KMS-11 (cell line): Measurements from ENCODE around the gene SRRM5.
A peak's percentile ranks its signal among the peaks of the same experiment; 100 is the strongest.

ENCODE experiments used
- H2AFZ ChIP-seq: fragments of 200-600 bp; sonication (generic); 2 replicates; pipeline ENCODE4 v1.6.1; 2016; ENCODE audit warnings: antibody characterized with exemption, mixed run types, low read depth
- H3K27ac ChIP-seq: fragments of 200-600 bp; sonication (generic); 2 replicates; pipeline ENCODE4 v1.6.1; 2016; ENCODE audit warnings: mild to moderate bottlenecking, mixed run types
- H3K27me3 ChIP-seq: fragments of 200-600 bp; sonication (generic); 2 replicates; pipeline ENCODE4 v1.6.1; 2017; ENCODE audit warnings: mild to moderate bottlenecking, low read depth, mixed run types, moderate library complexity; ENCODE audit not compliant: insufficient read depth
- H3K36me3 ChIP-seq: fragments of 200-600 bp; sonication (generic); 2 replicates; pipeline ENCODE4 v1.6.1; 2017; ENCODE audit warnings: mild to moderate bottlenecking, mixed run types; ENCODE audit not compliant: insufficient read depth
- H3K4me1 ChIP-seq: fragments of 200-600 bp; sonication (generic); 2 replicates; pipeline ENCODE4 v1.6.1; 2016; ENCODE audit warnings: mild to moderate bottlenecking, low read depth, mixed run types; ENCODE audit not compliant: poor library complexity, severe bottlenecking
- H3K4me2 ChIP-seq: fragments of 200-600 bp; sonication (generic); 2 replicates; pipeline ENCODE4 v1.7.0; 2016; ENCODE audit warnings: mild to moderate bottlenecking, mixed run types
- H3K4me3 ChIP-seq: fragments of 200-600 bp; sonication (generic); IDR thresholded peaks from 2 replicates; pipeline ENCODE4 v1.6.1; 2017; ENCODE audit warnings: low read depth, low read length, mixed read lengths; ENCODE audit not compliant: insufficient read depth
- H3K79me2 ChIP-seq: fragments of 200-600 bp; sonication (generic); 2 replicates; pipeline ENCODE4 v1.6.1; 2016; ENCODE audit warnings: low read depth, mixed run types; ENCODE audit not compliant: insufficient read depth
- H3K9ac ChIP-seq: fragments of 200-600 bp; sonication (generic); 2 replicates; pipeline ENCODE4 v1.6.1; 2016; ENCODE audit warnings: mild to moderate bottlenecking, mixed run types
- H4K20me1 ChIP-seq: fragments of 200-600 bp; sonication (generic); 2 replicates; pipeline ENCODE4 v1.6.1; 2016; ENCODE audit warnings: mild to moderate bottlenecking, mixed run types; ENCODE audit not compliant: insufficient read depth
- TF ChIP-seq, protein P1 (sequence below): fragments of 200-600 bp; sonication (generic); conservative IDR thresholded peaks from 2 replicates; pipeline ENCODE4 v1.6.1; 2017; ENCODE audit warnings: low read depth, mild to moderate bottlenecking, antibody characterized with exemption, low read length, moderate library complexity, mixed read lengths

The SRRM5 gene

DNA sequence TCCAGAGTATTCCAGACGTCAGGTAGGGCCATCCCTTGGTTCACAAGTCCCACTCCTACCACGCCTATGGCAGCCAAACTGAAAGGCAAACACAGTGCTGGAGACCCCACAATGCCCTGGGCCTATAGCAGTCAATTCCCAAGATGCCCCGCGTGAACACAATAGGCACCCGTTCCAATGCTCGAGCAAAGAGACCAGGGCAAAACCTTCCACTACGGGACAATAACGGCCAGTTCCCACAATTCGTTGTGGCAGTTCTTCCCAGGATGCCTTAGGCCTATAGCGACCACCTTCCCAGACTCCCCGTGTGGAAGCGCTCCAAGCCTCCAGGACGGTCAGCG is 7.0 kb downstream of the SRRM5 start:
- Histone ChIP-seq H4K20me1 (no peaks in the 10 kb centered on the region), H3K36me3 (no peaks in the 10 kb centered on the region), H3K27me3 (no peaks in the 10 kb centered on the region), H3K4me3 (no peak overlapping the region), H3K4me2 (peak overlapping the region; percentile 76), H3K9ac (peak overlapping the region; percentile 70), H2AFZ (peak overlapping the region; percentile 78), H3K4me1 (peaks cover 12% of the 10 kb centered on the region), H3K79me2 (peaks cover 13% of the 10 kb centered on the region; the same call in 1 of the 2 replicates), H3K27ac (peak overlapping the region; percentile 76)
- TF ChIP-seq, protein P1, sequence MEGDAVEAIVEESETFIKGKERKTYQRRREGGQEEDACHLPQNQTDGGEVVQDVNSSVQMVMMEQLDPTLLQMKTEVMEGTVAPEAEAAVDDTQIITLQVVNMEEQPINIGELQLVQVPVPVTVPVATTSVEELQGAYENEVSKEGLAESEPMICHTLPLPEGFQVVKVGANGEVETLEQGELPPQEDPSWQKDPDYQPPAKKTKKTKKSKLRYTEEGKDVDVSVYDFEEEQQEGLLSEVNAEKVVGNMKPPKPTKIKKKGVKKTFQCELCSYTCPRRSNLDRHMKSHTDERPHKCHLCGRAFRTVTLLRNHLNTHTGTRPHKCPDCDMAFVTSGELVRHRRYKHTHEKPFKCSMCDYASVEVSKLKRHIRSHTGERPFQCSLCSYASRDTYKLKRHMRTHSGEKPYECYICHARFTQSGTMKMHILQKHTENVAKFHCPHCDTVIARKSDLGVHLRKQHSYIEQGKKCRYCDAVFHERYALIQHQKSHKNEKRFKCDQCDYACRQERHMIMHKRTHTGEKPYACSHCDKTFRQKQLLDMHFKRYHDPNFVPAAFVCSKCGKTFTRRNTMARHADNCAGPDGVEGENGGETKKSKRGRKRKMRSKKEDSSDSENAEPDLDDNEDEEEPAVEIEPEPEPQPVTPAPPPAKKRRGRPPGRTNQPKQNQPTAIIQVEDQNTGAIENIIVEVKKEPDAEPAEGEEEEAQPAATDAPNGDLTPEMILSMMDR: no peak

DNA sequence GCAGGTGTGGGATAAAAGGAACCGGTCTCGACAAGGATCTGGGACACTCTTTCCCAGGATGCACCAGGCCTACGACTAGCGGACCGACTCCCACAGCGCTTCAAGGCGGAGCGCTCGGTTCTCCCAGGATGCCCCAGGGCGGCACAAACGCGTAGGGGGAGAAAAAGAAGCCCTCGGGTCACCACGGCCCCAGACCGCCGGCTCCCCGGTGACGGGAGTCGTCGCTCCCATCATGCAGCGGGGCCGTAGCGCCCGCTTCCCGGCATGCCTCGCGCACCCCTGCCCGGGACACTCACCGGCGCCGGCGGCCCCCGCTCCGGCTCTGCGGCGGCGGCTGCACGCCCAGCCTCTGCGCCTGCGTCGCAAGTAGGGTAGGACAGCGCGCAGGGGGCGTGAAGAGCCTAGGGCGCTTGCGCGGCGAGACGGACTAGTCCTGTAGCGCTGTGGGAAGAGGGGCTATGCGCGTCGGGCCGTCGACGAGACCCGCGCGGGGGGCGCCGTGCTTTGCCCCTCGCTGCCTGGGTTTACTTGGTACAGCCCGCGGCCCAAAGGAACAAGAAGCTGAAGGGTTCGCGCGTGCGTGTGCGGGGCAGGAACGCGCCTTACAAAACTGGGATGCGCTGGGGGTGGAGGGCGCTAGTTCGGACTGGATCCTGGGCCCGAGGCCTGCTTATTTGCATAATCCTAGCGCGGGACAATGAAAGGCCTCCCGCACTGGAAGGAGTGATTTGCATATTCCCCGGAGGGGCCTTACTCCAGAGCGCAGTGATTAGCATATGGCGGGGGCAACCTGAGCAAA is 7.6 kb downstream of the SRRM5 start, which contains the start of gene ZNF428:
ZNF428 (minus strand) TSS at position 368 of the 799 bp plus-strand sequence. CDS start 5,325 bp downstream, outside the sequence.
- peaks cover 13% of the 10 kb centered on the region; the same call in 1 of the 2 replicates for H3K79me2 ChIP-seq
- peak within 1 kb of the TSS; percentile 76 for H3K27ac ChIP-seq
- H3K4me1 ChIP-seq: peaks cover 13% of the 10 kb centered on the region
- peak within 1 kb of the TSS; percentile 76 for H3K4me2 ChIP-seq
- peak within 1 kb of the TSS; percentile 78 for H2AFZ ChIP-seq
- H3K9ac ChIP-seq: peak within 1 kb of the TSS; percentile 70
- H4K20me1 ChIP-seq: no peaks in the 10 kb centered on the region
- no peaks in the 10 kb centered on the region for H3K36me3 ChIP-seq
- TF ChIP-seq, protein P1: no peak
- H3K4me3 ChIP-seq: no peak within 1 kb of the TSS
- H3K27me3 ChIP-seq: no peaks in the 10 kb centered on the region

GRCh38 chr19:43620061-43621001 is 8.4 kb downstream of the SRRM5 start:
- Histone ChIP-seq H3K4me2 (peak overlapping the region; percentile 69), H3K4me3 (no peak overlapping the region), H3K36me3 (no peaks in the 10 kb centered on the region), H3K79me2 (peaks cover 13% of the 10 kb centered on the region; the same call in 1 of the 2 replicates), H3K9ac (peak overlapping the region; percentile 70; the same call in 1 of the 2 replicates), H3K4me1 (peaks cover 16% of the 10 kb centered on the region), H2AFZ (peak overlapping the region; percentile 78), H3K27me3 (no peaks in the 10 kb centered on the region), H4K20me1 (no peaks in the 10 kb centered on the region), H3K27ac (peak overlapping the region; percentile 76; the same call in 1 of the 2 replicates)
- TF ChIP-seq, protein P1: no peak

DNA sequence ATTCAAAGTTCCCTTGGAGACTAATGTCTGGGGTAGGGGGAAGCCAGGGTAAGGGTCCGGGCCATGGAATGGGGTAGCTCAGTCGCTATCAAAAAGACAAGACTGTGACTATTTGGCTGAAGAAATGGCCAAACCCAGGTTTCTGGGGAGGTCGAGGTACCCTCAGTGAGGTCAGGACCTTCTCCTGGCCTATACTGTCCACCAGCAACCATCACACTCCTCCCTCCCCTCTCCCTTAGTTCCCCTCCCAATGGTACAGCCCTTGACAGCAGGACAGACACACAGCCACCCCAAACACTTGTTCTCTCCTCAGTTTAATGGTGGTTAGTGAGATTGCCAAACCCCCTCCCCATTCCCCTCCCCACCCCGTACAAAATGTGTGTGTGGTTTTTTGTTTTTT is 10.2 kb downstream of the SRRM5 start:
- Histone ChIP-seq H3K27ac (no peak overlapping the region), H3K4me3 (no peak overlapping the region), H3K27me3 (no peaks in the 10 kb centered on the region), H3K79me2 (peaks cover 13% of the 10 kb centered on the region; the same call in 1 of the 2 replicates), H4K20me1 (no peaks in the 10 kb centered on the region), H2AFZ (no peak overlapping the region), H3K9ac (no peak overlapping the region), H3K36me3 (no peaks in the 10 kb centered on the region), H3K4me2 (no peak overlapping the region), H3K4me1 (peaks cover 16% of the 10 kb centered on the region)
- TF ChIP-seq, protein P1: no peak
